Stimulated activated CD8-positive, alpha-beta memory T cell treated with anti-CD3 and anti-CD28 coated beads, Interleukin-12 subunit alpha, Interleukin-12 subunit beta, amount 100 ng/mL, for 4 hours (primary cell): ENCODE data around the gene TNIK.

Experiments
- DNase-seq: peaks from one replicate; pipeline ENCODE4 v3.0.0-alpha.2; 2020; ENCODE audit warnings: low read depth

The TNIK gene

DNA sequence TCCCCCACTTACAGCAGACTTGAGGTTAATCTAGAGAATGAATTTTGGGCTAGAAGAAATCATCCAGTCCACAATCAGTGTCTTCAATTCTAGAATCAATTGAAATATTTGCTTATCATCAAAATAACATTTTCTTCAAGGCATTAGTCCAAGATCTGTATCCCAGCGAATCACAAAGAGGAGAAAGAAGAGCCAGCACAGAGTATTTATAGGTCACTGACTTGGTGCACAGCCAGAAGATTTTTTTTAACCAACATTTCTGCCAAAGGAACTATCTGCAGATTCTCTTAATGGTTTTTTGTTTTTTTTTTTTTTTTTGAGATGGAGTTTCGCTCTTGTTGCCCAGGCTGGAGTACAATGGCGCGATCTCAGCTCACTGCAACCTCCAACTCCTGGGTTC lies 178.2 kb downstream of the TNIK start:
- DNase-seq, result no peak

DNA sequence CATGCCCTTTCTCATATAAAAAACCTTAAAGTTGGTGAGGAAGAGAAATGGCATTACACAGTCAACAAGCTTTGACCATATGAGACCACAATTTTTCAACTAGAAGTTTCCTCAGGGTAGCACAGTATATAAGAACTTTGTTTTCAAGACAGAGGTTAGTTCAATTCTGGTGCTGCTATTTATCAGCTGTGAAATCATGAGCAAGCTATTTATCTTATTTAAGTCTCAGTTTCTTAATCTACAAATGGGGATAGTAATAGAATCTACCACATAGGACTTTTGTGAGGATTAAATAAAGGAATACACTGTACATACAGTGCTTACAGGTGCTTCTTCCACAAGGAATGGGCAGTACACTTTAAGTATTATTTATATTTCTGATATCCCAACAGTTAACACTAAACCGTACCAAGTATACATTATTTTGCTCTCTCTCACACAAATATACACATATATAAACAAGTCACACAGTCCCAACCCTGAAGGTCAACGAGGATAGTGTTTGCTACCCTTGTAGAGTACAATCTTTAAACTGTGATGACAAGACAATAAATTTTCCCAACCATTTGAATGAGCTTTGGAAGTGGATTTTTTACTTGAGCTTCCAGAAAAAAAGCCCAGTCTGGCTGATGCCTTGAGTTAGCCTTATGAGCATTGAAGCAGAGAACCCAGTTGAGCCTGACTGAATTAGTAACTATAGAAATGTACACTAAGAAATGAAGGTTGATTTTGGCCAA lies 178.8 kb downstream of the TNIK start:
- no peak for DNase-seq

DNA sequence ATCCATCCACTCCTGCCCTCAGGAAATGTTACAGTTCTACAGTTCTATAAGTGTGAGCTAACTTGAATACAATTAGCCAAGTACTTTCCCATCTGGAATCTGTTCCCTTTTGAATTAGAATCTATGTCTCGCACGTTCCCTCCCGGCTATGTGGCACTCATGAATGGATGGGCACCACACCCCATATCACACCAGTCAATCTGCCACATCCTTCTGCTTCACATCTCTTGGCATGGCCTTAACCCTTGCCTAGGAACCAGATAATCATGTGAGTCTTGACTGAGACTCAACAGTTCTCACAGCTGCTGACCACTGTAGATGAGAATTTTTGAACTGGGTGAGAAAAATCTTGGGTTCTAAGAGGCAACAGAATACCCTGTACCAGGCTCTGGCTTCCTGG lies 180.2 kb downstream of the TNIK start:
- DNase-seq, result no peak

DNA sequence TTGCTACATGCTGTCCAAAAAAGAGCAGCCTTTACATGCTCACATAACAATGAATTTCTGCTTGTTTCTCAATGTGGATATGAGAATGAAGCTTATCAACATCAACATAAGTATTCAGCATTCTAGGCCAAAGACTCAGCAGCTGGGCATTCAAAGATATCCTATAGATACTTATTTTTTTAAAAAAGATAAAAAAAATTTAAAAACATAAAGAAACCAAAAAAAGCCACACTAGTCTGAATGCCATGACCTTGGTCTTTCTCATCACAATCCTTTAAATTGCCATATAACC lies 182.0 kb downstream of the TNIK start:
- DNase-seq, result no peak

DNA sequence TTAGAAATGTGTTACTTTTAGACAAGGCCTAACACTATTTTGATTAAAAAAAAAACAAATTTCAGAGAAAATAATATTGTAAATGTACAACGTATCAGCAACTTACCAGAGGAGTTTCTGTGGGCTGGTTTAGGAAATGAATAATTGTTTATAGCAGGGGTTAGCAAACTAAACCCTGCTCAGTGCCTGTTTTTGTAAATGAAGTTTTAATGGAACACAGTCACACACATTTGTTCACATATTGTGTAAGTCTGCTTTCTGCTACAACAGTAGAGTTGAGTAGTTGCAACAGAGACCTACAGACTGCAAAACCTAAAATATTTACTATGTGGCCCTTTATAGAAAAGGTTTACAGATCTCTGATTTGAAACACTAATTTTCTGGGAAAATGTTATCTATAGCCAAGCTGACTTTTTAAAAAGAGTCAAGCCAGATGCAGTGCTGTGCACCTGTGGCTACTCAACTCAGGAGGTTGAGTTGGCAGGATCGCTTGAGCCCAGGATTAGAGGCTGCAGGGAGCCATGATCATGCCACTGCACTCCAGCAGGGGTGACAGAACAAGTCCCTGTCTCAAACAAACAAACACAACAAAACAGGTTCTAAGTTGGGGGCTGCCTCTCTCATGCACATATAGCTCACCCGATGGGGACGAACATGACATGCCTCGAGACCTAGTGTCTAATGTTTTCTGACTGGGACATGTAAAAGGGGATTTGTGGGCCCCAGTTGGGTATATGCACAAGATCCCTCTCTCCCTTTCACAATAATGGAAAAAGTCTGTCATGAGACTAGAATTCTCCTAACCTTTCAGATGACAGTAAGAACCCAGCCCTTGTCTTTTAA lies 182.5 kb downstream of the TNIK start:
- DNase-seq, result no peak

DNA sequence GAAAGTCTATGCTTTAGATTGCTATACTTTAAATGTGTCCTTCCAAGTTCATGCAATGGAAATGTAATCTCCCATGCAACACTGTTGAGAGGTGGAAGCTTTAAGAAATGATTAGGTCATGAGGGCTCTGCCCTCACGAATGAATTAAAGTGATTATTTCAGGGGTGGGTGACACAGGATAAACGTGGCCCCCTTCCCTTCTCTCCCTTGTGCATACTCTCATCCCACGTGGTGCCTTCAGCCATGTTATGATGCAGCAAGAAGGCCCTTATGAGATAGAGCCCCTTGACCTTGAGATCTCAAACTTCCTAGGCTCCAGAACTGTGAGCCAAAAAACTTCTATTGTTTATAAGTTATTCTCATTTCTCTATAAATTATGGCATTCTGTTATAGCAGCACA lies 183.3 kb downstream of the TNIK start:
- DNase-seq, result no peak

DNA sequence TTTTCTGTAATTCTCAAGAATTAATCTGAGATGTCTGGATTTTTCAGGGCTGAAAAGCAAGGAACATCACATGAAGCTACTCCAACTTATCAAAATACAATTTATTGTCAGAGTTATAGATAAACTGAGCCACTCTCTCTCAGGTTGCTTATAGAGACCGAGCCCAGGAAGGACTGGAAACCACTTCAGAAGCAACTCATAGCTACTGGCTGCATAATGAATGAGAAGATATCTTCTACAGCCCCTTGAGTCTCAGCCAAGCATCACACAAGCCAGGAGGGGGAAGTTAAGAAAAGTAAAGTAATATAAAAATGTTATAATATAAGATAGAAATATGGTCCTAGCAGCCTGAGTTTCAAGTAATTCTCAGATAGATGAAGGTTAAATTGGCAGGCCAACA lies 186.0 kb downstream of the TNIK start:
- no peak for DNase-seq

DNA sequence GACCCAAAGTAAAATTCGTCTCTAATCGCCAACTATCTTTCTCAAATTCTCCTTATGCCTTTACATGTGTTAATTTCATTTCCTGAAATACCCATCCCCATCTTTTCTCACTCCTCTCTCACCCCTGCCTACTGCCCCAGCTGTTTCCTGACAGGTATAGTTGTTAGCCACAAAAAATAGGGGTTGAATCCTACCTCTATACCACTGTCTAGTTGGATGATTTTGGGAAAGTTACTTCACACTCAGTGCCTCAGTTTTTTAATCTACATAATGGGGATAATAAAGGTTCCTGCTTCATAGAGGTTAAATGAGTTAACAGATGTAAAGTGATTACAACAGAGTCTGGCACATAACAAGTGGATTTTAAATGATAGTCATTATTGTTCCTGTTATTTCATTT lies 189.7 kb downstream of the TNIK start:
- DNase-seq, result no peak

DNA sequence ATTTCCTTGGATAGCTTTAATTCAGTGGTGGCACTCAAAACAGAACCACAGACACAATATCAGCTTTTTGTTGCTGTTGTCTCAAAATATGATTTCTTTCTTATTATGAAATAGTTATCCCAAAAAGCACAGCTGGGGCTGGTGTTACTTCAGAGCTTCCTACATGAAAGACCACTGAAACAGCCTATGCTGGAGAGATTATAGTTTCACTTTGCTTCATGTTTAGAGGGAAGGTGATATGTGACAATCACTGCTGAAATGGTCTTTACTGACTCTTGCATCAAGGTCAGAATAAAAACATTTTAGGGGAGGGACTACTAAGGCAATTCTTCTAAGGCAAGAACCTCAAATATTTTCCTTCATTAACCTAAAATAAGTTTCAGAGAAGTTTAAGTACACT lies 190.7 kb downstream of the TNIK start:
- DNase-seq, result no peak

DNA sequence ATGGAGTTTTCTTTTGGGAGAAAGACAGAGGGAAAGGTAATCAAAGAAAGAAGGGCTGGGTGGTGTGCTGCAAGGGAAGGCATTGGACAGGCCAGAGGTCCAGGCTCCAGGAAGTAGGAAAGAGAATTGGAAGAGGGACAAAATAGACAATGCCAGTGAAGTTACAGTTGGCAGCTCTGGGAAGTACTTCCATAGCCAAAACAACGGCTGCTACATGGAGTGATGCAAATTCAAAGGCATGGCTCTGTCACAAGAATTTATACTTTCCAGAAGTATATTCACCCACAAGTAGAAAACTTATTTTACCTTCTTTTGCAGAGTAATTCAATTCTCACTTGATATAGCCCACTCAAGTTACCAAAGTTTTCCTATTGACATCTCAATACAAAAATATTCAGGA lies 191.5 kb downstream of the TNIK start:
- DNase-seq, result no peak

DNA sequence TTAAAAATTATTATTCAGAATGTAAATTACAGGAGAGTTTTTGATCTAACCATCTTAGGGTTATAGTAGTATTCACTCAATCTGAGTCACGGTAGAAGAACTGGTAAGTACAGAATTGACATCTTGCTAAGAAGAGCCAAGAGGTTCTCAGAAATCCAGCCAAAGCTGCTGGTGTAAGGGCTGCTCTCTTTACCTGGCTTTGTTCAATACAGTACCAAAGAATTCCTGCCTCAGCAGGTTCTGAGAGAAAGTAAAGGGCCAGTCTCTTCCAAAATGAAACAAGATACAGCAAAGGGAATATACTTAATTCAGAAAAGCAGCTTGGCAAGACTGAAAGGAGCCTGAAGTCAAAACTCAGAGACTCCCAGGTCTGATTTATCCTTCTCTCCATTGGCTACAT lies 193.1 kb downstream of the TNIK start:
- no peak for DNase-seq

DNA sequence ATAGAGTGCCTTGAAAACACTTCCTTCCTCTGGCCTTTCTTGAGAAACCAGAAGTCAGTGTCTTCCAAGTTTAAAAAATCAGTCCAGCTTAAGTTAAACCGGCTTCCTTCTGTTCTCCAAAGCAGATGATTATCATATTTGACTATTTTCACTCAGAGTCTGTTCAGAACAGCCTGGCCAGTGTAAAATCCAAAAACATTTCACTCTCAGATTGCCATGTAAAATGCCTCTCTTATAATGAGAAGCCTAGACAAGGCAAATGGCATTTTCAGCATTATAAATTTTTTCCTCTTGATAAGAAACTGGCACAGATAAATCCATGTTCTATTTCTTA lies 193.5 kb downstream of the TNIK start:
- no peak for DNase-seq

DNA sequence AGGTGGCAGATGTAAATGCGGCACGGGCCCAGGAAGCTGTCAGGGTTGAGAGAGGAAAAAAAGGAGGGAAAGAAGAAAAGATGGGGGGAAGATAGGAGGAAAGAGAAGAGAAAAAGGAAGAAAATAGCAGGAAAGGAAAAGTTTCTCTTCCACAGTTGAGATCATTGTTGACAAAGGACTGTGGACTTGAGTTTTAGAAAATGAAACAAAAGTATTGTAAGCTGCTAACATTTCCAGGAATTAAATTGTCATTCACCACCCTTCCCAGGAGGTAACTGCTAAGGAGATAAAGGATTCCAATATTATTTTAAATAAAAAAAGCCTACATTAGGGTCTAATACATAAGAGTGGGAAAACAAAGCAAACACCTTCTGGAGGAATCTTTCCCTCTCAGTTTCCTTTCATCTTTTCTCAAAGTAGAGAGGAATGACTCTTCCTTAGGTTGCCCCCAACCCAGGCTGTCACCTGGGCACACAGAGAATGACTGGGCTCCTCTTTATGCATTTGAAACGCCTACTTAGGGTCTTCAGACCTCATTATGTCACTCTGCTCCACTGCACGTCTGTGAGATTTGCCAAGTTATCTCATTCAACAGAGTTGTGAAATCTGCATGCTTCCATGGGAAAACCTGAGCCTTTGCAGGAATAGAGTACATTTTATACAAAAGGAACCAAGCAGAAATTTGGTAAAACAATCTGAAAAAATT lies 194.0 kb downstream of the TNIK start:
- no peak for DNase-seq

DNA sequence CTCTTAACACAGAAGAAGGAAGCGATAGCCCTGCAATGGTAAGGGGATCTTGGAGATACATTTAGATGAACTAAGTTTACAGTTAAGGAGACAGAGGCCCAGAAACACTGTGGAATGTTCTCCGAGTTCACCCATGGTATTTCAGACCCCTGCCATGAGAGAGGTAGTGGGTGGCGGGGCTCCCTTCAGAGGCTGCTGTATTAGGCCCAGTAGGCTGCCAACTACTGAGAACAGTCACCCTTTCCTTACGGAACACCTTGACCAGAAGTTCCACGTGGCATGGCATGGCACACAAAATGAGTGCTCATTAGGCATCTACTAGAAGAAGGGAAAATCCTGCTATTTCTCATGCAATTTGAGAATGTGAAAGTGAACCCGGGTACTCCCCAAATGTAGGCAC lies 195.4 kb downstream of the TNIK start:
- no peak for DNase-seq

DNA sequence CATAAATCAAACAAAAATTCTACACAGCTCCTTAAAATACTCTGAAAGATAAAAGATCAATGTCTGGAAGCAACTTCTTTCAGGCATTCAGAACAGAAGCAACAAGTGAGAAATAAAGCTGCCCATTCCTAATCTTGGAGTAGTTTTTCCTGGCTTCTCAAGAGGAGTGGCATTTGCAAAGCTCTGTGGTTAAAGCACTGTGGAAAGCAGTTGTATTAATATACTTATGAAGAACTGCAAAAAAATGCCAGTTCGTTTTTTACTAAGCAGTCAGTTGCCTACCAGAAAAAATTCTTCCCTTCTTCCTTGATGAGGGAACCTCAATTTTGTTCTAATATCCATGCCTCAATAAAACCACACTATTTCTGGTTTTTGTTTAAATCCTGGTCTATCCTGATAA lies 197.8 kb downstream of the TNIK start:
- no peak for DNase-seq

DNA sequence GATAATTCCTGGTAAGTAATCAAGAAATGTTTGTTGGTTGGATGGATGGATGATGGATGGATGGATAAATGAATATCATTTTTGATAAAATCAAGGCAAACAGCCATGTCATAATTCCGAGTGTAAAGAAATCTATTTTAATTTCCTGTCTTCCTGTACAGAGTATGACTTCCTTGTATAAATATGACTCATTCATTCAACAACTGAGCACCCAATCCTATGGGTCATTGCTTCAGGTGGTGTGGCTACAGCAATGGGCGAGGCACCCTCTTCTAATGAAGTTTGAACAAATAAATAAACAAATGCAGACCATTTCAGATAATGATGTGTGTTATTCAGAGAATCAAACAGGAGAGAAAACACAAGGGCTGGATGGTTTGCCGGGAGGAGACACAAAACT lies 198.7 kb downstream of the TNIK start:
- no peak for DNase-seq

DNA sequence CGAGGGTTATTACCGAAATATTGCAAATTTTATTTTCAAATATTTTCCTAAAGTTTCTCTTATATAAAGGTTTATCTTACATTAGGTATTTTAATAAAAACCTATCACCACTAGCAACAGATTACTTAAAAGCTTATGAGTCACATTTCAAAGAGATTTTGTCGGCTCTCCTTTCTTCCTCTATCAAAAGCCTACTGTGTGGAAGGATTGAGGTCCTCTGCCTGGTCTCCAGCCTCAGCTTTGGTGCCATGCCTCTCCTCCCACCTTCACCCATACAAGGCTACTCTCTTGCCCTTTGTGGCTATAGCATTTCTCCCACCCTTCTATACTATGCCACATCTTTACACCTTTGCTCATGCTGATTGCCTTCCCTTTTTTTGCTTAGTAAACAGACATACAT lies 199.3 kb downstream of the TNIK start:
- DNase-seq, result no peak

DNA sequence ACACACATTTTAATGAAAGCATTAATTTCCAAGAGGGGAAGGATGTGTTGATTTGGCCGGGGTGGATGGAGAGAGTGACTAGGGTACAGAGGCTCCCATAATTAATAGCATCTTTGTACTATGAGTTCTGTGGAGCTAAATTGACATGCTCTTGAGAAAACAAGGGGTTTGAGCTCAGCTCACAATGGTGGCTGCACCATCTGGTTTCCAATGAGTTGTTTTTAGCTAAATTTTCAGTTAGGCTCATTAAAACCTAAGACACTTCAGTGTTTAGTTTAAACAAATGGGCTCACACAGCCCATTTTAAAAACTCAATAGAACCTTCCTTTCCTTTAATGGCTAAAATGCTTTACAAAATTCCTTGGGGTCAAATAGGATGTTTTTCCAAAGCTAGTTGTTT lies 199.7 kb downstream of the TNIK start:
- no peak for DNase-seq

DNA sequence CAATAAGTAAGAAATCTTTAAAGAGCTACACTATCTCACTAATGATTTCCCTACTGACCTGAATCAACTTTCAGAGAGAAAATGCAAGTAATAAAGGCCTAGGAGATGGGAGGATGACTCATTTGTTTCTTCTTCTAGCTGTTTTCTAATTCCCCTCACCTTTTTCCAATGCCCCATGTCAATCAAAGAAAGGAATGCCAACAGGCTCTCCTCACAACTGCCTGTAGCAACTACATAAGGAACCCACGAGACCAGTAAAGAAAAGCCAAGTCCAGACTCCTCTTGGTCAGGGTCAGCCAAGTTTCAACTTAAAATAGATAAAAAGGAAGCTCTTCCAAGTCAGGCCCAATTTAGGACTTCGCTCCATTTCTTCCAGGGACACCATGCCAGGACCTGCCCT lies 201.9 kb downstream of the TNIK start:
- no peak for DNase-seq

DNA sequence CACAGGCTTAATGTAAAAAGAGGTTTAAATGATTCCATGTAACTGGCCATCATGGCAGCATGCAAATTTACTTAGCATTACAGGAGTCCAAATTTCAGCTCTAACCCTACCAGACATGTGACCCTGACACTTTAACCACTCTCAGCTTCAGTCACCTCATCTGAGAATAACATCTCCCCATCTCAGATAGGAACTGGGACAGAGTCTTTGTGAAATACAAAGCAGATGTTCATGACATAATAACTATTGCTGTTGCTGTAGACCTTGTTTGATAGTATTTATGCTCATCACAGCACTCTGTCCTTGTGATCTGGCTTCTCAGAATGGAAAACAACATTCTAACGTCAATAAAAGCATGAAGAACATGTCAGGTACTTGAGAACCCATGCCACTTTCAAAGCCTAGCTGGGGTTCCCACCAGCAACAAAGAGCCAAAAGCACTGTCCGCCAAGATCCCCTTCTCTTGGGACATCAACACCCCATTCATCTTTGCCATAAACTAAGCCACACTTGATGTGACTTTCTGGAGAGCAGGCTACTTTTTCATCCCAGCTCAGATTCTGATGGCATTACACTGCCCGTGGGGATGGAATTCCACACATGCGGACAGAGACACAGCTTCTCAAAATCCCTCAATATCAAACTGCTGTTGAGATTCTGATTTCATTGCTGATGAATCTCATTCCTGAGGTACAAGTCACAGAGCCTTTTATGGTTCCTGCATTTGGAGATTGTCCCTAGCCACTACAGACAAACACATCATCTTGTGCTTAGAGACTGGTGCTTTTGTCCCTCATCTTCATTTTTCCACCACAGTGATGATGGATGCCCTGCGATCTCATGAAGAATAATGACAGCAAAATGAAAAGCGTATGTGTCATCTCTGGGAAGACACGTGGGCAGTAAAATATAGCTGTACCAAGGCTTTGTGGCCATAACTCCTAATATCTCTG lies 202.7 kb downstream of the TNIK start:
- no peak for DNase-seq

DNA sequence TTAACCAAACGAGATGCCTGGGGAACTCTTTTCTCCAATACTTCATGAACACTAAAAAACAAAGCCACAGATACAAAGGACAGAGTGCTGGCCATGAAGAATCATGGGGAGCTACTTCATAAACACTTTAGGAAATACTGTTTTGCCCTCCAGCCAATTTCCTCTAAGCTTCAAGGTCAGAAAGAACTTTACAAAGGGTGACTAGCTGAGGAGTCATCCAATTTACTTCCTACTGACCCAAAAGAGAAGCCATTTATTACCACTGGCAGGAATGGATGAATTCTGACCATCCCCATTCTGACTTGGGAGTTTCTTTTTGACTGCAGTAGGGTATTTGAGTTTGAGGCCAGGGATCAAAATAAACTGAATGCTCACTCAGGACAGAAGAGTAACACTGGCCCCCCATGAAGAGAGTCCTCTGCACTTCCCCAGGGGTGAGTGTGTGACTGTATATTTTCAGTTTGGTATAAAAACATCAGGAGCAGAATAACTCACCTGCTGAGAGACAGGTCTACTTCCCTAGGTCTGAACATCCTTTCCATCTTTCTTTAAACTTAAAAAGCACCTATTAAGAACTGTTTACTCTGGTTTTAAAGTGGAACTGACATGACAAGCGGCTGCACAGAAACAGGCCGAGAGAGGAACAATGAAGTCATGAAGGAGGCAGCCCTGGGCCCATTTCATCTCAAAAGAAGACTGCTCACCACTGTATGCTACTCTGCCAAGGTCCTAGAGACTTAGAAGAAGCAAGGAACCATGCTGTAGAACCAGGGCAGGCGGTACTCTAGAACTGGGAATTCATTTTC lies 203.6 kb downstream of the TNIK start:
- DNase-seq, result no peak
